ENCODE data around the gene DAB2IP.

GRCh38 chr9:121760571-121760970 is 109.1 kb downstream of the DAB2IP start:
- TF ChIP-seq CTCF (IDR thresholded peaks at IDR 0.05; ENCODE audit: low read depth, low read length, missing input control), result no peak
- no peak for TF ChIP-seq YY1 (IDR thresholded peaks at IDR 0.05)
- TF ChIP-seq REST (IDR thresholded peaks at IDR 0.05), result no peak
- TF ChIP-seq MAX (IDR thresholded peaks at IDR 0.05), result no peak
- TF ChIP-seq ZBTB33 (IDR thresholded peaks at IDR 0.05), result no peak

Measured in liver (tissue), 2 donors.